ACHN (cell line): ENCODE results near the gene C16orf86.
"Not testable (repeated sequence)": the region's sequence is repeated elsewhere in the genome, so short reads cannot be mapped to it uniquely, and the experiment has no call there.

Experiments
- DNase-seq: peaks from one replicate; pipeline ENCODE4 v3.0.0-alpha.2; 2015
- in situ Hi-C: cut with HindIII; loops from 2 replicates; pipeline ENCODE4 v1.10.0; 2017; ENCODE audit warnings: low sequenced_read_pairs, low pct_ligation_motif_present, low pct_unique_long_range_greater_than_20kb

C16orf86 gene

DNA sequence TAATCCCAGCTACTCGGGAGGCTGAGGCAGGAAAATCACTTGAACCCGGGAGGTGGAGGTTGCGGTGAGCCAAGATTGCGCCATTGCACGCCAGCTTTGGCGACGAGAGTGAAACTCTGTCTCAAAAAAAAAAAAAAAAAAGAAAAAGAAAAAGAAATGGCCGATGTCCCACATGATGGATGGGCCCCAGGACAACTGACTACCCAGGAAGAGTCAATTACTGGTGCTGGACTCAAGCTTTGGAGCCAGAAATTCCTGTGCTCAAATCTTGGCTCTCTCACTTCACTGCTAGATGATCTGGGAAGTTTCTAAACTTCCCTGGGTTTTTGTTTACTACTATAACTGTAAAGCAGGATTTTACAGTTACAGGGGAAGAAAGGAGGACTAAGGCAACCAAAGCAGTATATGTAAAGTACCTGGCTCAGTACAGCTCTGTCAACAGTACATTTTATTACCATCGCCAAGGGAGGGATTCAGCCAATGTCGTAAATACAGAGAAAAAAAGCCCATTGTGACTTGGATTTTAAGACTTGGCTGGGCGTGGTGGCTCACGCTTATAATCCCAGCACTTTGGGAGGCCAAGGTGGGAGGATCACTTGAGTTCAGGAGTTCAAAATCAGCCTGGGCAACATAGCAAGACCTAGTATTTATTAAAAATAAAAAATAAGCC is 11.9 kb downstream of the C16orf86 start:
- in situ Hi-C loops, result no loop called here
- DNase-seq, result no peak

DNA sequence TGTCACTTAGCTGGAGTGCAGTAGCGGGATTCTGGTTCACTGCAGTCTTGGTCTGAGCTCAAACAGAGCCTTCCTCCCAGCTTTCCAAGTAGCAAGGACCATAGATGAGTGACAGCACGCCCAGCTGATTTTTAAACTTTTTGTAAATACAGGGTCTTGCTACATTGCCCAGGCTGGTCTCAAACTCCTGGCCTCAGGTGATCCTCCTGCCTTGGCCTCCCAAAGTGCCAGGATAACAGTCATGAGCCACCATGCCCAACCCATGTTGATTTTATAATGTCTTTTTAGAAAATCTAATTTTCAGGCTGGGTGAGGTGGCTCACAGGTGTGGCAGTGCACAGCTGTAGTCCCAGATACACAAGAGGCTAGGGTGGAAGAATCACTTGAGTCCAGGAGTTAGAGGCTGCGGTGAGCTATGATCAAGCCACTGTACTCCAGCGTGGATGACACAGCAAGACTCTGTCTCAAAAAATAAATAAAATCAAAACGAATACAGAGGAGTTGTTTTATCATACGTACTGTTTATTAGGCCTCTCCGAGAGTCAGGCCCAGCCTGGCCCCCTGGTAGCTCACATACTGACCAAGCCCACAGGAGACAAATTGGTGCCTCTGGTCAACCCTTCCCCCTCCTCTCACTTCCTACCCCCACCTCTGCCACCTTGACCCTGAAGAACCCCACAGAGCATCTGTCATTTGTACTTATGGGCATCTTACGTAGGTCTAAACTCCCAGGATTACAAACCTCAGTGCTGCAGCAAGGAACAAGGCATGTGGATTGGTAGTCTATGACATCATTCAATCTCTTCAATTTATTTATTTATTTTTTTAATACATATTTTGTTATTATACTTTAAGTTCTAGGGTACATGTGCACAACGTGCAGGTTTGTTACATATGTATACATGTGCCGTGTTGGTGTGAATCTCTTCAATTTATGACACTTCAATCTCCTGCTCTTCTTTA is 13.6 kb downstream of the C16orf86 start:
- in situ Hi-C loops, result no loop called here
- DNase-seq, result no peak

DNA sequence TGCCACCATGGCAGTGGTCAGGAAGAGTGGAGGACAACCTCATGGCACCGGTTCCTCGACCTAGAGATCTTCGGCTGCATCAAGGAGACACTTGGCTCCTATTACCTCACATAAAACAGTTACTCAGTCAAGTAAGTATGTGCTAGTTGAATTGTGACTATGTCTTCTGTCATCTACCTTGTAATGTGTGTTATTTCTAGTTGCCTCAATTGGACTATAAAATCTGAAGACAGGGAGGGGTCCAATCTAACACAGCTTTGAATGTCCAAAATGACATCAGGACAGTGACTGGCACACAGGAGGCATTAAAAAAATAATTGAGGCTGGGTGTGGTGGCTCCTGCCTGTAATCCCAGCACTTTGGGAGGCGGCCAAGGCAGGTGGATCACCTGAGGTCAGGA is 17.2 kb downstream of the C16orf86 start:
- in situ Hi-C loops, result no loop called here
- DNase-seq, result no peak

DNA sequence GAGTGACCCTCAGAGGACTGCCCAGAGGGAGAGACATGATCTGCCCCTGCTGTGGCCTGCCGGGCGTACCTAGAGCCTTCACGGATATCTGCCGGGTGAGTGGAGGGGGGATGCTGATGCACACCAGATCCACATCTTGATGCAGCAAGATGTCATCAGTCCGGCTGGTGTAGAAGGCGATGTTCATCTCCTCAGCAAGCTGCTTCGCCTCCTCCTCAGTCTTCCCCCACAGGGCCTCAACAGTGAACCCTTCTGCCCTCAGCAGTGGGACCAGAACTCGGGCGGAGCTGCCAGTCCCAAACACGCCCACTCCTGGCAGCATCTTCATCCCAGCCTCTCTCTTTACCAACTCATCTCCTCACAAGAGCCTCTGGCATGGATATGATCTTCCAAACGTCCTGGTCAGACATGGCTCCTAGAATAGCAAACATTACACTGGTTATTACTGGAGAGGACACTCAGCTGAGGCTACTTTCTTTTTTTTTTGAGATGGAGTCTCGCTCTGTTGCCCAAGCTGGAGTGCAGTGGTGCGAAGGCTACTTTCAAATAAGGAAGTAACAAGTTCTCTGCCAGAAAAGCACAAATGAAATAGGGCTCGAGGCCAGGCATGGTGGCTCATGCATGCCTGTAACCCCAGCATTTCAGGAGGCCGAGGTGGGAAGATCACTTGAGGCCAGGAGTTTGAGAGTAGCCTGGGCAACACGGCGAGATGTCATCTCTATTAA is 18.9 kb downstream of the C16orf86 start:
- in situ Hi-C loops, result no loop called here
- DNase-seq, result no peak

DNA sequence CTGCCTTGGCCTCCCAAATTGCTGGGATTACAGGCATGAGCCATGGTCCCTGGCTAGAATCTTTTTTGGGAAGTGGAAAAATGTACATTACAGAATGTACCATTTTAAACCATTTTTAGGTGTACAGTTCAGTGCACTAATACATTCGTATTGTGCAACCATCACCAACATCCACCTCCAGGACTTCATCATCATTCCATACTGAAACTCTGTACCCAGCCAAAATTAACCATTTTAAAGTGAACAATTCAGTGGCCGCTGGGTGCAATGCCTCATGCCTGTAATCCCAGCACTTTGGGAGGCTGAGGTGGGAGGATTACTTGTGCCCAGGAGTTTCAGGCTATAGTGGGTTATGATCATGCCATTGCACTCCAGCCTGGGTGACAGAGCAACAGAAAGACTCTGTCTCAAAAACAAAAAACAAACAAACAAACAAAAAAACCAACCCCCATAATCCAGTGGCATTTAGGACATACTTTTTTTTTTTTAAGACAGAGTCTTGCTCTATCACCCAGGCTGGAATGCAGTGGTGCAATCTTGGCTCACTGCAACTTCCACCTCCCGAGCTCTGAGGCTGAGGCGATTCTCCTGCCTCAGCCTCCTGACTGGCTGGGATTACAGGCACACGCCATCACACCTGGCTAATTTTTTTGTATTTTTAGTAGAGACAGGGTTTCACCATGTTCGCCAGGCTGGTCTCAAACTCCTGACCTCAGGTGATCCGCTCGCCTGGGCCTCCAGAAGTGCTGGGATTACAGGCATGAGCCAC is 27.1 kb downstream of the C16orf86 start:
- in situ Hi-C loops, DNase-seq: not testable (repeated sequence)

DNA sequence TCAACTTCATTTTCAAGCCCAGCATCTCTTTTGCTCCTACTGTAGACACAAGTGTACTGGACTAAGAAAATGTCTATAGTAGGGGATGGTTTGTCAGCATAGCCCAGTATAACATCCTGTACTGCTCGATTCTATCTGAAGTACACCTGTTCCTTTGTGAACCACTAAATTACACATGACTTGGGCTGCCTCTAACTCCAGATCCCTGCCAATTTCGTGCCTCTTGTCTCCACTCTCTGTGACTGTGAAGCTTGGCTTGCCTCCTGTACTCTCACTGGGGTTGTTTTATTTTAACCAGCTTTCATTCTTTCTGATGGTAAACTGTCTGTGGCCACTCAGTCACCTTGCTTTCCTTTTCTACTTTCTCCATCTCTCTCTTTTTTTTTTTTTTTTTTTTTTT is 28.0 kb downstream of the C16orf86 start:
- in situ Hi-C loops, result no loop called here
- no peak for DNase-seq

DNA sequence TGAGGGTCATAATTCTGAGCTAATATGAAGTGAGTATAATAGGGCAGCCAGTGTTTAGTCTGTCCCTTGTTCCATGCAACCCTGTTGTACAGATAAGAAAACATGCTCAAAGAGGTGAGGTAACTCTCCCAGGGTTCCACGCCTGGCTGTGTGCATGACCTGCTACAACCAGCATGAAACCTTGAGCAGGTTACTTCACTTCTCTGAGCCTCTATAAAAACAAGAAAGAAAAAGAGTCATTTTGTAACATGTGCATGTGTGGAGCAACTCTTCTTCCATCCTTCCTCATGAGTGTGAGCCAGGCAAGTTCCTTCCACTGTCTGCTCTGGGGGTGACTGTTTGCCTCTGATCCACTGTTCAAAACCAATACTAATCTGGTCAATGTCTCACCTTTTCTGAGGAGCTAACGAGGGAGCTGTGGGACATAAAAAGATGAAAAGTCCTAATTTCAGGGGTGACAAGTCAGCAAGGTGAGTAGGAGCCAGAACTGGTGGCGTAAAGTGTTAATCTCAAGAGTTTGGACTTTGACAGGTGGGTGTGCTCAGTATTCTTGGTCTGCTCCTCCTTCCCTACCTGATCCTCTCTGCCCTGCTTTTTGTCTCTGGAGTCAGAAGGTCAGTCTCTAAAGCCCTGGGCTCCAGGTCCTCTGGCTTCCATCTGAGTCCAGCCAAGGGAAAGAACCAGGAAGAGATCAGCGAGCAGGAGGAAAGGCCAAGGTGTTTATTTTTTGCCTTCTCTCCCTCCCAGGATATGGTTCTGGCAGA is 31.0 kb downstream of the C16orf86 start:
- in situ Hi-C loops, result no loop called here
- no peak for DNase-seq

DNA sequence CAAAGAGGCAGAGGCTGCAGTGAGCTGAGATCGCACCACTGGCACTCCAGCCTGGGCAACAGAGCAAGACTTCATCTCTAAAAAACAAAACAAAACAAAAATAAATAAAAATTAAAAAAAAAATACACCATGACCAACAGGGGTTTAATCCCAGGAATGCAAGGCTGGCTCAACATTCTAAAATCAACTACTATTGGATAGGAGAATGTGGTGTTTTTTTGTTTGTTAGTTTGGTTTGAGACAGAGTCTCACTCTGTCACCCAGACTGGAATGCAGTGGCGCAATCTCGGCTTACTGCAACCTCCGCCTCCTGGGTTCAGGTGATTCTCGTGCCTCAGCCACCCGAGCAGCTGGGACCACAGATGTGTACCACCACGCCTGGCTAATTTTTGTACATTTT is 32.7 kb downstream of the C16orf86 start:
- DNase-seq, result no peak
- in situ Hi-C loops, result no loop called here

DNA sequence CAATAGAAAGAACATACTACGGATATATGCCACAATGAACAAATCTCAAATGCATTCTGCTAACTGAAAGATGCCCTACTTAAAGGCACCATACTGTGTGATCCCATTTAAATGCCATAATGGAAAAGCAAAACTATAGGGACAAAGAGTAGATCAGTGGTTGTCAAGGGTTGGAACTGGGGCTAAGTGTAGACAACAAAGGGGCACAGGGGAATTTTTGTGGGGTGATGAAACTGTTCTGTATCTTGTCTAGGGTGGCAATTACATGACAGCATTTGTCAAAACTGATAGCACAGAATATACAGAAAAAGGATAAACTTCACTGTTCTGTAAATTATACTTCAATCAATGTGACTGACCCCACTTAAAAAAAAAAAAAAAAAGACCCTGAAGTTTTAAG is 34.8 kb downstream of the C16orf86 start:
- DNase-seq, result no peak
- in situ Hi-C loops, result no loop called here

DNA sequence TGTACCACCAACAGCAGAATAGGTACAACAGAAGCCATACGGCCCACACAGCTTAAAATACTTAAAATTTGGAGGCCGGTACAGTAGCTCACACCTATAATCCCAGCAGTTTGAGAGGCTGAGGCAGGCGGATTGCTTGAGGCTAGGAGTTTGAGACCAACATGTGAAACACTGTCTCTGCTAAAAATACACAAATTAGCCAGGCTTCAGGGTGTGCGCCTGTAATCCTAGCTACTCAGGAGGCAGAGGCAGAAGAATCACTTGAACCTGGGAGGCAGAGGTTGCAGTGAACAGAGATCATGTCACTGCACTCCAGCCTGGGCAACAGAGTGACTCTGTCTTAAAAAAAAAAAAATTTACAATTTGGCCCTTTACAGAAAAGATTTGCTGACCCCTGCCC is 35.5 kb downstream of the C16orf86 start:
- DNase-seq, result no peak
- in situ Hi-C loops, result no loop called here

DNA sequence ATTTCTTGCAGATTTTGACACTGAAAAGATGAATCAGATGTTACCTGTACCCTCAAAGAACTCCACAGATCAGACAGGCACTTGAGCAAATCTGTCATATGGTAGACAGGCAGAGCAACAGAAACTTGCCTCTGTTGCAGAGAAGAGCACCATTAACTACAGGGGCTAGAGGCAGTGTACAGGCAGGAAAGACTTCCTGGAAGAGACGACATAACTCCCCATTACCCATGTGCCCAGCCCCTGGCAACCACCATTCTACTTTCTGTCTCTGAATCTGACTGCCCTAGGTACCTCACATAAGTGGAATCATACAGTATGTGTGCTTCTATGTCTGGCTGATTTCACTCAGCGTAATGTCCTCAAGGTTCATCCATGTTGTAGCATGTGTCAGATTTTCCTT is 37.0 kb downstream of the C16orf86 start:
- in situ Hi-C loops, result no loop called here
- DNase-seq, result no peak

DNA sequence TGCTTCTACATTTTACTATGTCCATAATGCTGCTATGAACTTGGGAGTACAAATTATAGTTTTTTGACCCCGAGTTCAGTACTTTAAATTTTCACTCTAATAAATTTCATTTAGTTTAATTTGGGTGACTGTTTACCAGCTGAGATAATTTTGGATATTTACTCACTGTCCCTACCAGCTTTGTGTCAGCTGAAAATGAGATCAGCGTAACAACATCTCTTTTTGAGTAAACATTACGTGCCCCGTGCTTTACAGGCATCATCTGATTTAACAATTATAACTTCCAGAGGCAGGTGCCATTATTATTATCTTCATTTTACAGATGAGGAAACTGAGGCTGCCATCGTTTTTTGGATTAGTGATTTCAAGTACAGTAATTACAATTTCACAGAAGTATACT is 37.5 kb downstream of the C16orf86 start:
- in situ Hi-C loops, result no loop called here
- DNase-seq, result no peak

DNA sequence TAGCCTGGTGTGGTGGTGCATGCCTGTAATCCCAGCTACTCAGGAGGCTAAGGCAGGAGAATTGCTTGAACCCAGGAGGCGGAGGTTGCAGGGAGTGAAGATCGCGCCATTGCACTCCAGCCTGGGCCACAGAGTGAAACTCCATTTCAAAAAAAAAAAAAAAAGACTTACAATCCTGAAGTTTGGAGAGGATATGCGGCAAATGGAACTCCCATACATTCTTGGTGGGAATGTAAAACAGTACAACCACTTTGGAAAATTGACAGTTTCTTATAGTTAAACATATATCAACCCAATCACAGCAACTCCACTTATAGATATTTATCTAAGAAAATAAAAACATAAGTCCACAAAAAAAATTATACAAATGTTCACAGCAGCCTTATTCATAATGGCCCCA is 40.6 kb downstream of the C16orf86 start:
- in situ Hi-C loops, result no loop called here
- DNase-seq, result no peak

DNA sequence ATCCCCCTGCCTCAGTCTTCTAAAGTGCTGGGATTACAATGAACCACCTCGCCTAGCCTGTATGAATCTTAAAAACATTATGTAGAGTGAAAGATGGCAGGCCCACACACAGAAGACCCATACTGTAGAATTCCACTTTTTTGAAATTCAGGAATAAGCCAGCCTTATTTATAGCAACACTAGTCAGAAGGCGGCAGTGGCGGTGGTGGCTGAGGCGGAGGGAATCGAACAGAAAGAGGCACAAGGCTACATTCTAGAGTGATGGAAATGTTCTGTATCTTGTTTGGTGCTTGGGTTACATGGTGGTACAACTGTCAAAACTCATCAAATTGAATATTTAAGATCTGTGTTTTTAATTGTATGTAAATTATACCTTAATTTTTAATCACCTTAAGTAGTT is 41.2 kb downstream of the C16orf86 start:
- no peak for DNase-seq
- in situ Hi-C loops, result no loop called here

DNA sequence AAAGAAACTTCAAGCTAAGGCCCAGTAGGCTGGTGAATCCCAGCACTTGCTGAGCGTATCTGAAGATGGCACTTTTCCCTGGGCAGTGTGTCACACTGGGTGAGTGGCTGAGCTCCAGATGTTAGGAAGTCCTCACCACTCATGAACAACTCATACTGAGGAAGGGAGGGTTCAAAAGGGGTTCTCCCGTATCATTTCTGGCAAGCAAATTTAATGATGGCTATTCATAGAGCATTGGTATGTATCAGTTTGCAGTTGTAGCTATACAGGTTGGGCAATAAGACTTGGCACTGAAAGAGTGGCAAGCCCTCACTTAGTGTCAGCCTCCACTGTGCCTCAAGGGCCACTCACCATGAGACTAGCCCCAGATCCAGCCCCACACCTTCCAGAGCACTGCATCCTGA is 41.8 kb downstream of the C16orf86 start:
- DNase-seq, result no peak
- in situ Hi-C loops, result no loop called here

DNA sequence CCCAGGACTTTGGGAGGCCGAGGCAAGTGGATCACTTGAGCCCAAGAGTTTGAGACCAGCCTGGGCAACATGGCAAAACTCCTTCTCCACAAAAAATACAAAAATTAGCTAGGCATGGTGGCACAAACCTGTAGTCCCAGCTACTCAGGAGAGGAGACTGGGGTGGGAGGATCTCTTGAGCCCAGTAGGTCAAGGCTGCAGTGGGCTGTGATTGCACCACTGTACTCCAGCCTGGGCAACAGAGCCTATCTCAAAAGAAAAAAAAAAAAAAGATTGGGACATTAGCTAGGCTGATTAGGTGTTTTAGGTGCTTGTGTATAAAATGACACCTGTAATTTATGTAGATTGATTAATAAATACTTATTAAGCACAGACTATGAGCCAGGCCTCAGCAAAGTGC is 42.4 kb downstream of the C16orf86 start:
- no peak for DNase-seq
- in situ Hi-C loops, result no loop called here

DNA sequence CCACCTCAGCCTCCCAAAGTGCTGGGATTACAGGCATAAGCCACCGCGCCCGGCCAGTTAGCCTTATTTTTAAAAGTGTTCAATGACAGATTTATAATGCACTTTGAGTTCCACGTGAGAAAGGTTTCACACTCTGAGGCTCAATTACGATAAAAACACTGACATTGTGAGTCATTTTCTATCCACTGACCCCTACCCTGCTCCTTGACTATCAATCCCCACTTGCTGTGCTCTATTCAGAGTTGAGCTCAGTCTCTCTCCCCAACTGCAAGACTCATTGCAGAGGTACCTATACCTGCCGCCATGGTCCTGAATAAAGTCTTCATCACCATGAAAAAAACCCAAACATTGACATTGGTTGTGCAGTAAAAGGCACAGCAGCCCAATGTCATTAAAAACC is 44.0 kb downstream of the C16orf86 start:
- DNase-seq, result no peak
- in situ Hi-C loops, result no loop called here

DNA sequence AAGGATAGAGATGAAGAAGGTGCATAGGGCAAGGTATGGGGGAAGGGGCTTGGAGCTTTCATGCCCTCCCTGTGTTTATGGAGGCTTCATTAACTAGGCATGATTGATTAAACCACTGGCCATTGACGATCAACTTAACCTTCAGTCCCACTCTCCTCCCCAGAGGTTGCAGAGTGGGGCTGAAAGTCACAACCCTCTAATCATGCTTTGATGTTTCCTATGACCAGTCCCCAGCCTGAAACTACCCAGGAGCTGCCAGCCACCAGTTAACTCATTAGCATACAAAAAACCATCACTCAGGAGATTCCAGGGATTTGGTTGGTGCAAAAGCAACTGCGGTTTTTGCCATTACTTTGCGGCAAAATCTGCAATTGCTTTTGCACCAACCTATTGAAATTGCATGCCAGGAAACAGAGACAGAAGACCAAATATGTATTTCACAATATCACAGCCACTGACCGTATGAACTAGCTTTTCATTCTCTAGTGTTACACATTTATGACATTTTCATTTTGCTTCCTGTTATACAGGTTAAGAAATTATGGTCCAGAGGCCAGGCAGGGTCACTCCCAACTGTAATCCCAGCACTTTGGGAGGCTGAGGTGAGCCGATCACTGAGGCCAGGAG is 47.1 kb downstream of the C16orf86 start:
- DNase-seq, result no peak
- in situ Hi-C loops, result no loop called here
